ENCODE results near the gene FAM83D. TPM values are rescaled to one million over a fixed set of nuclear protein-coding genes. Genes with fewer than 3 reads are reported as not detected.
"Not testable (repeated sequence)": the region's sequence is repeated elsewhere in the genome, so short reads cannot be mapped to it uniquely, and the experiment has no call there.

Gene FAM83D
- total and polyA plus RNA-seq, 5 experiments from 2014 or later, result 0.46 to 1.1 (median 0.56) TPM

GRCh38 chr20:38941726-38942389, 15.6 kb downstream of the FAM83D start:
- no peaks in the 10 kb centered on the region for H3K9me3 Mint-ChIP-seq
- H3K4me3 Mint-ChIP-seq, result no peak overlapping the region
- H3K27ac Mint-ChIP-seq, result peak overlapping the region in 1 of 10 donors; percentile 48
- no peaks in the 10 kb centered on the region for H3K27me3 Mint-ChIP-seq
- no peak for ATAC-seq
- H3K36me3 Mint-ChIP-seq, result peaks cover 0 to 16% (median 0%) of the 10 kb centered on the region in 3 donors
- POLR2A ChIA-PET, result no interaction called here
- H3K4me1 Mint-ChIP-seq, result peaks cover 0 to 3% (median 0%) of the 10 kb centered on the region in 4 donors
- DNase-seq, result no peak

GRCh38 chr20:38945012-38945411, 18.8 kb downstream of the FAM83D start:
- H3K9me3 Mint-ChIP-seq, result no peaks in the 10 kb centered on the region
- POLR2A ChIA-PET, result no interaction called here
- no peak overlapping the region for H3K27ac Mint-ChIP-seq
- no peak overlapping the region for H3K4me3 Mint-ChIP-seq
- ATAC-seq, result no peak
- H3K36me3 Mint-ChIP-seq, result peaks cover 0 to 13% (median under 1%) of the 10 kb centered on the region in 3 donors
- no peaks in the 10 kb centered on the region for H3K27me3 Mint-ChIP-seq
- no peak for DNase-seq
- no peaks in the 10 kb centered on the region for H3K4me1 Mint-ChIP-seq

GRCh38 chr20:38946836-38947235, 20.6 kb downstream of the FAM83D start:
- no peak for DNase-seq
- no peaks in the 10 kb centered on the region for H3K27me3 Mint-ChIP-seq
- peaks cover 0 to 10% (median 1%) of the 10 kb centered on the region in 3 donors for H3K36me3 Mint-ChIP-seq
- H3K9me3 Mint-ChIP-seq, result no peaks in the 10 kb centered on the region
- no peak overlapping the region for H3K27ac Mint-ChIP-seq
- H3K4me1 Mint-ChIP-seq, result no peaks in the 10 kb centered on the region
- no peak for ATAC-seq
- POLR2A ChIA-PET, result no interaction called here
- H3K4me3 Mint-ChIP-seq, result no peak overlapping the region

GRCh38 chr20:38947931-38948362, 21.7 kb downstream of the FAM83D start:
- Mint-ChIP-seq H3K36me3 (peaks cover 0 to 7% (median 1%) of the 10 kb centered on the region in 3 donors), H3K9me3 (no peaks in the 10 kb centered on the region), H3K27me3 (no peaks in the 10 kb centered on the region), H3K27ac (no peak overlapping the region), H3K4me1 (no peaks in the 10 kb centered on the region), H3K4me3 (no peak overlapping the region)
- POLR2A ChIA-PET, result no interaction called here
- no peak for ATAC-seq
- DNase-seq, result no peak

GRCh38 chr20:38950254-38950653, 24.0 kb downstream of the FAM83D start:
- Mint-ChIP-seq H3K4me1 (no peaks in the 10 kb centered on the region), H3K27me3 (no peaks in the 10 kb centered on the region), H3K4me3 (no peak overlapping the region), H3K9me3 (no peaks in the 10 kb centered on the region), H3K36me3 (peaks cover 0 to 4% (median 1%) of the 10 kb centered on the region in 3 donors), H3K27ac (no peak overlapping the region)
- POLR2A ChIA-PET, result no interaction called here
- DNase-seq (no peak), ATAC-seq (no peak)

- DNase-seq (no peak), ATAC-seq (no peak)
- POLR2A ChIA-PET, result no interaction called here
- Mint-ChIP-seq H3K27me3 (no peaks in the 10 kb centered on the region), H3K4me1 (no peaks in the 10 kb centered on the region), H3K27ac (no peak overlapping the region), H3K9me3 (no peaks in the 10 kb centered on the region), H3K4me3 (no peak overlapping the region), H3K36me3 (peaks cover 0 to 4% (median 1%) of the 10 kb centered on the region in 3 donors)
Observed at GRCh38 chr20:38951611-38952010, 25.4 kb downstream of the FAM83D start.

- POLR2A ChIA-PET, result no interaction called here
- no peaks in the 10 kb centered on the region for H3K4me1 Mint-ChIP-seq
- ATAC-seq, result no peak
- peaks cover 0 to 4% (median 1%) of the 10 kb centered on the region in 3 donors for H3K36me3 Mint-ChIP-seq
- H3K27ac Mint-ChIP-seq, result peak overlapping the region in 1 of 10 donors; percentile 72
- H3K27me3 Mint-ChIP-seq, result no peaks in the 10 kb centered on the region
- no peak overlapping the region for H3K4me3 Mint-ChIP-seq
- DNase-seq, result no peak
- H3K9me3 Mint-ChIP-seq, result no peaks in the 10 kb centered on the region
Observed at GRCh38 chr20:38952153-38952552, 25.9 kb downstream of the FAM83D start.

- POLR2A ChIA-PET, result no interaction called here
- DNase-seq (no peak), ATAC-seq (no peak)
- Mint-ChIP-seq H3K27ac (peak overlapping the region in 1 of 10 donors; percentile 2), H3K9me3 (no peaks in the 10 kb centered on the region), H3K4me1 (no peaks in the 10 kb centered on the region), H3K36me3 (peaks cover 0 to 4% (median 1%) of the 10 kb centered on the region in 3 donors), H3K4me3 (no peak overlapping the region), H3K27me3 (no peaks in the 10 kb centered on the region)
Observed at GRCh38 chr20:38953630-38954340, 27.6 kb downstream of the FAM83D start.

- Mint-ChIP-seq H3K4me1 (peaks cover 8 to 11% (median 10%) of the 10 kb centered on the region in 4 donors), H3K9me3 (no peaks in the 10 kb centered on the region), H3K4me3 (no peak overlapping the region), H3K36me3 (no peaks in the 10 kb centered on the region), H3K27ac (no peak overlapping the region), H3K27me3 (no peaks in the 10 kb centered on the region)
- POLR2A ChIA-PET, result no interaction called here
- no peak for ATAC-seq
- DNase-seq, result no peak
Observed at GRCh38 chr20:38957235-38957876, 31.1 kb downstream of the FAM83D start.

- Mint-ChIP-seq H3K4me3 (no peak overlapping the region), H3K36me3 (no peaks in the 10 kb centered on the region), H3K27me3 (no peaks in the 10 kb centered on the region), H3K4me1 (peaks cover 11 to 16% (median 13%) of the 10 kb centered on the region in 4 donors), H3K9me3 (no peaks in the 10 kb centered on the region), H3K27ac (no peak overlapping the region)
- no peak for ATAC-seq
- POLR2A ChIA-PET, result no interaction called here
- DNase-seq, result no peak
Observed at GRCh38 chr20:38957915-38958485, 31.8 kb downstream of the FAM83D start.

- H3K4me3 Mint-ChIP-seq, ATAC-seq, H3K36me3 Mint-ChIP-seq, H3K27me3 Mint-ChIP-seq, H3K9me3 Mint-ChIP-seq, H3K27ac Mint-ChIP-seq, DNase-seq, POLR2A ChIA-PET: not testable (repeated sequence)
- H3K4me1 Mint-ChIP-seq, result peaks cover 11 to 32% (median 26%) of the 10 kb centered on the region in 4 donors
Observed at GRCh38 chr20:38960187-38960687, 34.0 kb downstream of the FAM83D start.

- POLR2A ChIA-PET, result interaction anchor here (0.8 to 2.5 kb wide), 8 partner anchors 35 to 171 kb away, joined by 3 to 17 read pairs (median 5); partner anchors contain the start of genes FAM83D and PPP1R16B
- Mint-ChIP-seq H3K36me3 (peaks cover 0 to 13% (median 2%) of the 10 kb centered on the region in 3 donors), H3K4me3 (peak overlapping the region; percentile 89 to 98 (median 96)), H3K27me3 (no peaks in the 10 kb centered on the region), H3K9me3 (no peaks in the 10 kb centered on the region), H3K4me1 (peaks cover 18 to 37% (median 27%) of the 10 kb centered on the region in 4 donors), H3K27ac (peak overlapping the region; percentile 89 to 98 (median 96))
- DNase-seq, result no peak
- no peak for ATAC-seq
Observed at GRCh38 chr20:38961530-38962043, 35.4 kb downstream of the FAM83D start.

Measured in naive thymus-derived CD8-positive, alpha-beta T cell (primary cell).